ENCODE results near the gene KCNC1. TPM values are rescaled to one million over a fixed set of nuclear protein-coding genes. Genes with fewer than 3 reads are reported as not detected.

Gene KCNC1
- total and polyA plus RNA-seq, 4 donors, result not detected

DNA sequence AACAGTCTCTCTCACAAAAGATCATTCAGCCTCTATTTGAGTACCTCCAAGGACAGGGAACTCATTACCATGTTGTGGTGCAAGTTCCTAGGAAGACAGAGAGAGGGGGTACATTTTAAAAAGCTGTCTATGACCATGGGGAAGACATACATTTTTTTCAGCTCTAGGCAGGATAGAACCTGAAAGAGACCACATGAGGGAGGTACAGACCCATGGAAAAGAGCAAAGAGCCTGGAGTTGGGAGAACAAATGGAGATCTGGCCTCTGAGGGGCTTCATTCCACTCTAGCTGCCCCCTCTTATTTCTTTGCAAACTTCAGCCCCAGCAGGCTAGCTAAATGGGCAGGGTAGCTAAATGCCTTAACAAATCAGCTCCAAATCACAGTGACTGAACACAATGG is 36.3 kb downstream of the KCNC1 start:
- Histone ChIP-seq H3K27ac (ENCODE audit: low read depth in 1 of 2, low read length in 2 of 2) (no peak overlapping the region), H3K4me1 (ENCODE audit: control insufficient read depth in 1 of 2, insufficient read depth in 2 of 2, low read length in 2 of 2) (no peaks in the 10 kb centered on the region), H3K27me3 (ENCODE audit: control insufficient read depth in 1 of 2, insufficient read depth in 2 of 2, low read length in 1 of 2) (no peaks in the 10 kb centered on the region), H3K9me3 (ENCODE audit: control insufficient read depth, low read length) (no peaks in the 10 kb centered on the region), H3K36me3 (ENCODE audit: control insufficient read depth in 1 of 2, insufficient read depth in 2 of 2, low read length in 1 of 2) (no peaks in the 10 kb centered on the region), H3K4me3 (ENCODE audit: low read length in 2 of 2) (no peak overlapping the region)
- intact Hi-C loops (cut with DNase I), result loop anchor here in 1 of 2 donors (10.0 kb wide), 1 partner anchor 74 kb away; no protein-coding TSS in a partner anchor
- ATAC-seq (ENCODE audit: low FRiP score) (no peak), DNase-seq (no peak)

GRCh38 chr11:17771415-17771814 is 36.8 kb downstream of the KCNC1 start:
- intact Hi-C loops (cut with DNase I), result loop anchor here in 1 of 2 donors (10.0 kb wide), 1 partner anchor 73 kb away; no protein-coding TSS in a partner anchor
- Histone ChIP-seq H3K4me1 (ENCODE audit: control insufficient read depth in 1 of 2, insufficient read depth in 2 of 2, low read length in 2 of 2) (no peaks in the 10 kb centered on the region), H3K9me3 (ENCODE audit: control insufficient read depth, low read length) (no peaks in the 10 kb centered on the region), H3K27ac (ENCODE audit: low read depth in 1 of 2, low read length in 2 of 2) (no peak overlapping the region), H3K4me3 (ENCODE audit: low read length in 2 of 2) (no peak overlapping the region), H3K36me3 (ENCODE audit: control insufficient read depth in 1 of 2, insufficient read depth in 2 of 2, low read length in 1 of 2) (no peaks in the 10 kb centered on the region), H3K27me3 (ENCODE audit: control insufficient read depth in 1 of 2, insufficient read depth in 2 of 2, low read length in 1 of 2) (no peaks in the 10 kb centered on the region)
- peak in 1 of 2 donors; percentile 48 for DNase-seq
- 93 to 95% methylated on average over 17 of the region's 17 CpGs for WGBS, 2 donors
- ATAC-seq (ENCODE audit: low FRiP score), result no peak

- no peaks in the 10 kb centered on the region for H3K4me1 ChIP-seq (ENCODE audit: control insufficient read depth in 1 of 2, insufficient read depth in 2 of 2, low read length in 2 of 2)
- H3K27me3 ChIP-seq (ENCODE audit: control insufficient read depth in 1 of 2, insufficient read depth in 2 of 2, low read length in 1 of 2), result no peaks in the 10 kb centered on the region
- no peaks in the 10 kb centered on the region for H3K9me3 ChIP-seq (ENCODE audit: control insufficient read depth, low read length)
- ATAC-seq (ENCODE audit: low FRiP score), result no peak
- H3K36me3 ChIP-seq (ENCODE audit: control insufficient read depth in 1 of 2, insufficient read depth in 2 of 2, low read length in 1 of 2), result no peaks in the 10 kb centered on the region
- intact Hi-C loops (cut with DNase I), result loop anchor here in 1 of 2 donors (10.0 kb wide), 1 partner anchor 73 kb away; no protein-coding TSS in a partner anchor
- 97 to 98% methylated on average over 37 of the region's 37 CpGs for WGBS, 2 donors
- H3K4me3 ChIP-seq (ENCODE audit: low read length in 2 of 2), result no peak overlapping the region
- no peak overlapping the region for H3K27ac ChIP-seq (ENCODE audit: low read depth in 1 of 2, low read length in 2 of 2)
- DNase-seq, result peak in 1 of 2 donors; percentile 68
Observed at GRCh38 chr11:17771841-17772401, 37.3 kb downstream of the KCNC1 start.

DNA sequence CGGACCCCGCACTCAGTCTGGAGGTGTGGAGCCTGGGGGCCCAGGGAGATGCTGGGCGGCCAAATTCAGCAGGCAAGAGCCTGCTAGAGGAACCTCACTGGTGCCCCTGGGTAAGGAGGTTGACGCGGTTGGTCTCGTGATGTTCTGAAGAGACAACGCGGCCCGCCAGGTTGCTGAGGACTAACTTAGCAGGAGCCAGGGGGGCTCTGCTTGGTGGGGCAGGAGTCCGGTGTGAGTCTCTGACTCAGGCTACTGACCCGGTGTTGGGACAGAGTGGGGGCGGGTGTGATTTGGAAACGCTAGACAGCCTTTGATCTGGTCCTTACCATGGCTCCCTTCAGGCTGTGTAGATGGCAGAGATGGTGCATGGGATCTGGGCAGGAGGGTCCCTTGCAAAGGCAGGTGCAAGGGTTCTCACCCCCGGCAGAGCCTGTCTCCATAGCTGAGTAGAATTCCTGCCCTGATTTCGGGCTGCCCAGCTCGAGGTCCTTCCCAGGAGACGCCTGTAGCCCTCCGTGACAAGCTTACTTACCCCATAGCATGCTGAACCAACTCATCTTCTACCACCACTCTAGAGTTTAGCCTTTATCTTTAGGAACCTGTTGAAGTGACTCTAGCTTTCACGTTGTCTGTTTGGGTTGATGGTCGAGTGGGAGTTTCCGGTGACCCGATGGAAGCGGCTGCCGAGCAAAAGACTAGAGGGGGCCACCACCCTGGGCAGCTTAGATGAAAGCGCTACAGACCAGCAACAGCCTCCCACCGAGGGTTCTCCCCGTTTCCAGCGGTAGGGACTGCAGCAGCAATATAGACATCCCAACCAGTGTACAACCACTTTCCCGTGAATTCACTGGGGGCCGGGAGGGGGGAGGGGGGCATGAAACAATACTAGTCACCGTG is 38.4 kb downstream of the KCNC1 start:
- no peaks in the 10 kb centered on the region for H3K4me1 ChIP-seq (ENCODE audit: control insufficient read depth in 1 of 2, insufficient read depth in 2 of 2, low read length in 2 of 2)
- 94% methylated on average over 31 of the region's 31 CpGs for WGBS, 2 donors
- H3K36me3 ChIP-seq (ENCODE audit: control insufficient read depth in 1 of 2, insufficient read depth in 2 of 2, low read length in 1 of 2), result no peaks in the 10 kb centered on the region
- peak in 1 of 2 donors; percentile 63 for DNase-seq
- ATAC-seq (ENCODE audit: low FRiP score), result no peak
- no peak overlapping the region for H3K4me3 ChIP-seq (ENCODE audit: low read length in 2 of 2)
- no peak overlapping the region for H3K27ac ChIP-seq (ENCODE audit: low read depth in 1 of 2, low read length in 2 of 2)
- no peaks in the 10 kb centered on the region for H3K27me3 ChIP-seq (ENCODE audit: control insufficient read depth in 1 of 2, insufficient read depth in 2 of 2, low read length in 1 of 2)
- no peaks in the 10 kb centered on the region for H3K9me3 ChIP-seq (ENCODE audit: control insufficient read depth, low read length)
- intact Hi-C loops (cut with DNase I), result loop anchor here in 1 of 2 donors (10.0 kb wide), 1 partner anchor 72 kb away; no protein-coding TSS in a partner anchor

GRCh38 chr11:17773674-17774073 is 39.1 kb downstream of the KCNC1 start:
- 89 to 96% methylated on average over 6 of the region's 6 CpGs for WGBS, 2 donors
- H3K4me1 ChIP-seq (ENCODE audit: control insufficient read depth in 1 of 2, insufficient read depth in 2 of 2, low read length in 2 of 2), result no peaks in the 10 kb centered on the region
- DNase-seq (no peak), ATAC-seq (ENCODE audit: low FRiP score) (no peak)
- intact Hi-C loops (cut with DNase I), result loop anchor here in 1 of 2 donors (10.0 kb wide), 1 partner anchor 71 kb away; no protein-coding TSS in a partner anchor
- H3K36me3 ChIP-seq (ENCODE audit: control insufficient read depth in 1 of 2, insufficient read depth in 2 of 2, low read length in 1 of 2), result no peaks in the 10 kb centered on the region
- no peak overlapping the region for H3K4me3 ChIP-seq (ENCODE audit: low read length in 2 of 2)
- no peak overlapping the region for H3K27ac ChIP-seq (ENCODE audit: low read depth in 1 of 2, low read length in 2 of 2)
- no peaks in the 10 kb centered on the region for H3K27me3 ChIP-seq (ENCODE audit: control insufficient read depth in 1 of 2, insufficient read depth in 2 of 2, low read length in 1 of 2)
- no peaks in the 10 kb centered on the region for H3K9me3 ChIP-seq (ENCODE audit: control insufficient read depth, low read length)

DNA sequence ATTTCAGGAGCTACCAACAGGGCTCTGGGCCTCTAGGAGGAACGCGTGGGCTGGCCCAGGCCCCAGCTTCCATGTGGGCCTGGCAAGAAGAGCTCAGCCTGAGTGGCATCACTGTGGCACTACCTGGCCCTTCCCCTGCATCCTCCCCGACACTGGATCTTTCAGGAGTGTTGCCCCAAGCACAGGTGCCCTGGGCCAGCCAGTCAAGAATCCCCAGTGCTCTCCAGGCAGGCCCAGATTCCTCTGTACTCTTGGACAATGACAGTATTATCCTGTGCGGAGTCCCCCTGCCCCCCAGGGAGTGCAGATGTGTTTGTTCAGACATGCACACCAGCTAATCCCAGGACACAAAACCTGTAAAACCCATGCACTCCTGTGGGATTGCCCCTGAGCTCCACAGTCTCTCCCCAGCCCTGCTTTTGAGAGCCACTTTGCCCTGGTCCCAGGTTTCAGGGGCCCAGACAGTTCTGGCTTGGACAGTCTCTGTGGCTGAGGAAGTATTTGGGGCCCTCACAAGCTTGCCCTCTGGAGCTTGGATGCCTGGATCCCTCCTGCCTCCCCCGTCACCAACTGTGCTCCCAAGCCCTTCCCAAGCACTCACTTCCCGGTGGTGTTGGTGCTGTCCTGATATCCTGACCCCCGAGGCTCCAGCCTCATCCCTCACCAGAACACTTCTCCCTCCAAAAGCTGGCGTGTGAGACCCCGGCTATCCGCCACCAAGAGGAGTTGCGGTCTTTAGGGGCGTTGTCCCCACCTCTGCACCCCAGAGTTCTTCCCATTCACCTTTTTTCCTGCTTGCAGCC is 39.9 kb downstream of the KCNC1 start:
- Histone ChIP-seq H3K4me3 (ENCODE audit: low read length in 2 of 2) (no peak overlapping the region), H3K9me3 (ENCODE audit: control insufficient read depth, low read length) (no peaks in the 10 kb centered on the region), H3K4me1 (ENCODE audit: control insufficient read depth in 1 of 2, insufficient read depth in 2 of 2, low read length in 2 of 2) (no peaks in the 10 kb centered on the region), H3K36me3 (ENCODE audit: control insufficient read depth in 1 of 2, insufficient read depth in 2 of 2, low read length in 1 of 2) (no peaks in the 10 kb centered on the region), H3K27ac (ENCODE audit: low read depth in 1 of 2, low read length in 2 of 2) (no peak overlapping the region), H3K27me3 (ENCODE audit: control insufficient read depth in 1 of 2, insufficient read depth in 2 of 2, low read length in 1 of 2) (no peaks in the 10 kb centered on the region)
- DNase-seq, result peak in 1 of 2 donors; percentile 61
- no peak for ATAC-seq (ENCODE audit: low FRiP score)
- 87 to 95% methylated on average over 12 of the region's 12 CpGs for WGBS, 2 donors
- intact Hi-C loops (cut with DNase I), result loop anchor here in 1 of 2 donors (10.0 kb wide), 1 partner anchor 70 kb away; no protein-coding TSS in a partner anchor

DNA sequence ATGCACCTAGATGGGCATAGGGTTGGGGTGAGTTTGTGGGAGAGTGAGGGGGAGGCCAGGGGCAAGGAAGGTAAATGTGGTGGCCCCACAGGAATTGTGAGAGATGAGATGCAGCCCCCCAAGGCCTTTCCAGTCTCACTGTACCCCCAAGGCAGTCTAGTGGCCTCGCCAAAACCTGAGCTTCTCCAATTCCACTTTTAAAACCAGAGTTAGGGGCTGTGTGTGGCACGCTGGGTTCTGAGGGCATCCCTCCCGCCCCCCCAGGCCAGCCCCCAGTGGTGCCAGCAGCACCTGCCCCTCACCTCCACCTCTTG is 40.4 kb downstream of the KCNC1 start:
- no peaks in the 10 kb centered on the region for H3K4me1 ChIP-seq (ENCODE audit: control insufficient read depth in 1 of 2, insufficient read depth in 2 of 2, low read length in 2 of 2)
- ATAC-seq (ENCODE audit: low FRiP score), result no peak
- no peak for DNase-seq
- 96 to 100% methylated on average over 1 to 3 of the region's 3 CpGs for WGBS, 2 donors
- no peaks in the 10 kb centered on the region for H3K9me3 ChIP-seq (ENCODE audit: control insufficient read depth, low read length)
- no peak overlapping the region for H3K27ac ChIP-seq (ENCODE audit: low read depth in 1 of 2, low read length in 2 of 2)
- H3K27me3 ChIP-seq (ENCODE audit: control insufficient read depth in 1 of 2, insufficient read depth in 2 of 2, low read length in 1 of 2), result no peaks in the 10 kb centered on the region
- no peaks in the 10 kb centered on the region for H3K36me3 ChIP-seq (ENCODE audit: control insufficient read depth in 1 of 2, insufficient read depth in 2 of 2, low read length in 1 of 2)
- H3K4me3 ChIP-seq (ENCODE audit: low read length in 2 of 2), result no peak overlapping the region
- intact Hi-C loops (cut with DNase I), result loop anchor here in 1 of 2 donors (10.0 kb wide), 1 partner anchor 70 kb away; no protein-coding TSS in a partner anchor

DNA sequence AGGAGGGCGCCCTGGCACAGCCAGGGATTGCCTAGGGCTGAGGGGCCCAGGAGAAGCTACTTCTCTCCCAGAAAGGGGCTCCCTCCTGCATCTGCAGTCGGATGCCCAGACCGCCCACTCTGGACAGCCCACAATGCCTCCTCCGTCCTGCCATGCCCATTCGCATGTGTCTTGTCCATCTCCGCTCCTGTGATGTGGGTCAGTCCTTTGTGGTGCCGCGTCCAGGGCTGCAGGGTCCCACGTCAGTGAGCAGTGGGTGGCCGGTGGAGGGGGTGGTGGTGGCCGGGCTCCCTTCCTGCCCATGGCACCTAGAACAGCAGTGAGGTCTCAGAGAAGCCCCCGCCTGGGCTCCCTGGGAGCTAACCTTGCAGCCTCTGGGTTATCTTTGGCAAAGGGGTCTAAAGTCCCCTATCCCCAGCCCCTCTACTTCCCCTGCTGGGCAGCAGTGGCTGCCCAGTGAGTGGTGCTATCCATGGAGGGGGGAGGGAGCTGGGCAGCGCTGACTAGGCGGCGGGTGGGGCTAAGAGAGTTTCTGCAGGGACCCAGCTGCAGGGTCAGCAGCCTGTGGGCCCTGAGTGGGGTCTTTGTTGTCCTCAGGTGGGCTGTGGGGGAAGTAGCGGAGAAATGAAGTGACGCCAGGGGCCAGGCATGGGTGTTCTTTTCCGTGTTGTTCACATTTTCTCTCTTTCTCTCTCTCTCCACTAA is 41.1 kb downstream of the KCNC1 start:
- peak in 1 of 2 donors; percentile 68 for DNase-seq
- WGBS, 2 donors, result 91% methylated on average over 18 of the region's 18 CpGs
- intact Hi-C loops (cut with DNase I), result loop anchor here in 1 of 2 donors (10.0 kb wide), 1 partner anchor 69 kb away; no protein-coding TSS in a partner anchor

More for the DNA sequence above, 41.1 kb downstream of the KCNC1 start:
- no peak overlapping the region for H3K27ac ChIP-seq (ENCODE audit: low read depth in 1 of 2, low read length in 2 of 2)
- no peak overlapping the region for H3K4me3 ChIP-seq (ENCODE audit: low read length in 2 of 2)
- no peaks in the 10 kb centered on the region for H3K9me3 ChIP-seq (ENCODE audit: control insufficient read depth, low read length)
- no peaks in the 10 kb centered on the region for H3K36me3 ChIP-seq (ENCODE audit: control insufficient read depth in 1 of 2, insufficient read depth in 2 of 2, low read length in 1 of 2)
- H3K27me3 ChIP-seq (ENCODE audit: control insufficient read depth in 1 of 2, insufficient read depth in 2 of 2, low read length in 1 of 2), result no peaks in the 10 kb centered on the region
- H3K4me1 ChIP-seq (ENCODE audit: control insufficient read depth in 1 of 2, insufficient read depth in 2 of 2, low read length in 2 of 2), result no peaks in the 10 kb centered on the region
- ATAC-seq (ENCODE audit: low FRiP score), result no peak
